Vagina (tissue), 2 donors: Measurements from ENCODE around the gene CERK. TPM values are rescaled to one million over a fixed set of nuclear protein-coding genes. Genes with fewer than 3 reads are reported as not detected.

ENCODE experiments used
- DNase-seq, 2 donors: peaks; one replicate each; pipeline ENCODE4 v3.0.0-alpha.2; 2017; ENCODE audit errors: extremely low spot score in 2 of 2
- H3K27ac ChIP-seq: fragments of 200-600 bp; sonication (generic); one replicate; pipeline ENCODE4 v1.5.1; 2019
- H3K27me3 ChIP-seq: fragments of 200-600 bp; sonication (generic); one replicate; pipeline ENCODE4 v1.5.1; 2019
- H3K36me3 ChIP-seq, 2 donors: fragments of 200-600 bp; sonication (generic); one replicate each; pipeline ENCODE4 v1.5.1; 2017 to 2019
- H3K4me1 ChIP-seq: fragments of 200-600 bp; sonication (generic); one replicate; pipeline ENCODE4 v1.5.1; 2019
- H3K4me3 ChIP-seq, 2 donors: fragments of 200-600 bp; sonication (generic); 1 replicate in 1 of 2; 2 replicates in 1 of 2; pipeline ENCODE4 v1.5.1; 2016 to 2019
- H3K9me3 ChIP-seq: fragments of 200-600 bp; sonication (generic); one replicate; pipeline ENCODE4 v1.5.1; 2019
- POLR2A ChIP-seq, 2 donors: fragments of 450-650 bp; IDR thresholded peaks; one replicate each; pipeline ENCODE4 v1.6.1; 2017; ENCODE audit warnings: antibody characterized with exemption in 2 of 2, mild to moderate bottlenecking in 2 of 2, moderate library complexity in 2 of 2
- POLR2AphosphoS5 ChIP-seq, 2 donors: sonication (generic); formaldehyde crosslinking; IDR thresholded peaks; one replicate each; pipeline ENCODE4 v1.9.0; 2017; ENCODE audit warnings: antibody characterized with exemption in 2 of 2, mild to moderate bottlenecking in 2 of 2, low read depth in 1 of 2; ENCODE audit not compliant: insufficient read depth in 1 of 2
- intact Hi-C: fragments of 100-400 bp; cut with DNase I; formaldehyde crosslinking; loops from one replicate; pipeline ENCODE4 v1.15.1; 2023
- total RNA-seq: library from RNA; depleted of rRNA; stranded (reverse); fragments of >200 nt; gene quantifications from one replicate; pipeline ENCODE4 v1.2.3, GENCODE V29; 2016
- TF ChIP-seq, protein P1 (sequence below), 3 experiments: fragments of 450-650 bp in 2 of 3; fragments of 200-600 bp in 1 of 3; sonication (generic) in 1 of 3; IDR thresholded peaks; one replicate each; pipeline ENCODE4 v1.5.1; 2017 to 2019; ENCODE audit warnings: antibody characterized with exemption in 3 of 3, mild to moderate bottlenecking in 2 of 3, moderate library complexity in 2 of 3

Gene CERK
- total RNA-seq, 1 donor from 2014 or later = 37.3 TPM

DNA sequence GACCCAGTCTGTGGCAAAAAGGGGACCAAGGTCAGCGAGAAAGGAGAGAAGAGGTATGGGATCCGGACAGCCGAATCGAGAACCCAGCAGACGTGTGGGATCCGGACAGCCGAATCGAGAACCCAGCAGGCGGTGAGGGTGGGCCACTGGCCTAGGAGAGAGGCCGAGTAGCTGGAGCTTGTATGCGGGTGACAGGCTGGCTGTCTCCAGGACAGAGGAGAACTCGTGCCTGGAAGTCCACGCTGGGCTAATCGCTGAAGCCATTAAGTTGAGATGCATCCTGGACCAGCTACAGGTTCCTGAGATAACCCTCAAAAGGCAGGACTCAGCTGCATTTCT is 6.0 kb downstream of the CERK start:
- no peak overlapping the region for H3K4me3 ChIP-seq
- H3K9me3 ChIP-seq = no peaks in the 10 kb centered on the region
- H3K27ac ChIP-seq = no peak overlapping the region
- no peaks in the 10 kb centered on the region for H3K27me3 ChIP-seq
- intact Hi-C loops = no loop called here
- H3K4me1 ChIP-seq = peaks cover 74% of the 10 kb centered on the region
- TF ChIP-seq POLR2AphosphoS5 (IDR thresholded peaks at IDR 0.05; ENCODE audit: insufficient read depth in 1 of 2, low read depth in 1 of 2) (no peak), POLR2A (IDR thresholded peaks at IDR 0.05) (no peak)
- TF ChIP-seq, protein P1, sequence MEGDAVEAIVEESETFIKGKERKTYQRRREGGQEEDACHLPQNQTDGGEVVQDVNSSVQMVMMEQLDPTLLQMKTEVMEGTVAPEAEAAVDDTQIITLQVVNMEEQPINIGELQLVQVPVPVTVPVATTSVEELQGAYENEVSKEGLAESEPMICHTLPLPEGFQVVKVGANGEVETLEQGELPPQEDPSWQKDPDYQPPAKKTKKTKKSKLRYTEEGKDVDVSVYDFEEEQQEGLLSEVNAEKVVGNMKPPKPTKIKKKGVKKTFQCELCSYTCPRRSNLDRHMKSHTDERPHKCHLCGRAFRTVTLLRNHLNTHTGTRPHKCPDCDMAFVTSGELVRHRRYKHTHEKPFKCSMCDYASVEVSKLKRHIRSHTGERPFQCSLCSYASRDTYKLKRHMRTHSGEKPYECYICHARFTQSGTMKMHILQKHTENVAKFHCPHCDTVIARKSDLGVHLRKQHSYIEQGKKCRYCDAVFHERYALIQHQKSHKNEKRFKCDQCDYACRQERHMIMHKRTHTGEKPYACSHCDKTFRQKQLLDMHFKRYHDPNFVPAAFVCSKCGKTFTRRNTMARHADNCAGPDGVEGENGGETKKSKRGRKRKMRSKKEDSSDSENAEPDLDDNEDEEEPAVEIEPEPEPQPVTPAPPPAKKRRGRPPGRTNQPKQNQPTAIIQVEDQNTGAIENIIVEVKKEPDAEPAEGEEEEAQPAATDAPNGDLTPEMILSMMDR (IDR thresholded peaks at IDR 0.05) = no peak
- H3K36me3 ChIP-seq = no peaks in the 10 kb centered on the region
- DNase-seq = peak in 1 of 2 donors; percentile 82

DNA sequence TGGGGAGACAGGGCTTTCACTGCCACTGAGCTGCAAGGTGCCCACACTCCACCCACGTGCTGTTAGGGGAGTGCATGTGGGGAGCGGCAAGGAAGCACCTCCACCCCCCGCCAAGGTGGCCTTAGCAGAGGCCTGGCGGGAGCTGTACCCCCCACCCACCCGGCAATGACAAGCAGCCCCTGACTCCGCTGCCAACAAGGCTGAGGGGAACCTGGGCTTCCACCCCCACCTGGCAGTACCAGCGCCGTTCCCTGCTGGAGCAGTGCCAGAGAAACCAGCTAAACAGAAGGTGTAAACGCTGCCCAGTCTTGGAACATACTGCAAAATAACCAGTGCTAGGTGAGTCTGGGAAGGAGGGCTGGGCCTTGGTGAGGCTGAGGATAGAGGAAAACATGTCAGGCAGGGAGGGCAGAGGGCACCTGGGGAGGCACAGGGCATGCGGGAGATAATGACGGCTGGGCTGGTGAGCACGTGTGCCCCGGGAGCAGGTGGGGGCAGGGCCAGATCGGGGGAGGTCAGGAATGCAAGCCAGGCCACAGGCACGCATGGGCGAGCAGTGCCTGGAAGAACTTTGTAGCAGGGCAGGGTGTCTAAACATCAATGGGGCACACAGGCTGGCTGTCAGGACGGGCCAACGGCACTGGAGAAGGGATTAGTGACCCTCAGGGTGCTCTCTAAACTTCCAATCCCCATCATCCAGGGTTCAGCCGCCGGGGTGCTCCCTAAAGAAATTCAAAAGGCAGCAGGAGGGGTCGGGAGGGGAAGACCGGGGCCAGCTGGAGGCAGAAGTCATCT is 6.6 kb downstream of the CERK start:
- Histone ChIP-seq H3K27ac (no peak overlapping the region), H3K9me3 (no peaks in the 10 kb centered on the region), H3K27me3 (no peaks in the 10 kb centered on the region), H3K4me1 (peaks cover 73% of the 10 kb centered on the region), H3K4me3 (no peak overlapping the region), H3K36me3 (no peaks in the 10 kb centered on the region)
- DNase-seq = no peak
- intact Hi-C loops = no loop called here
- TF ChIP-seq, protein P1 (IDR thresholded peaks at IDR 0.05) = no peak
- no peak for TF ChIP-seq POLR2AphosphoS5 (IDR thresholded peaks at IDR 0.05; ENCODE audit: insufficient read depth in 1 of 2, low read depth in 1 of 2)
- TF ChIP-seq POLR2A (IDR thresholded peaks at IDR 0.05) = no peak

DNA sequence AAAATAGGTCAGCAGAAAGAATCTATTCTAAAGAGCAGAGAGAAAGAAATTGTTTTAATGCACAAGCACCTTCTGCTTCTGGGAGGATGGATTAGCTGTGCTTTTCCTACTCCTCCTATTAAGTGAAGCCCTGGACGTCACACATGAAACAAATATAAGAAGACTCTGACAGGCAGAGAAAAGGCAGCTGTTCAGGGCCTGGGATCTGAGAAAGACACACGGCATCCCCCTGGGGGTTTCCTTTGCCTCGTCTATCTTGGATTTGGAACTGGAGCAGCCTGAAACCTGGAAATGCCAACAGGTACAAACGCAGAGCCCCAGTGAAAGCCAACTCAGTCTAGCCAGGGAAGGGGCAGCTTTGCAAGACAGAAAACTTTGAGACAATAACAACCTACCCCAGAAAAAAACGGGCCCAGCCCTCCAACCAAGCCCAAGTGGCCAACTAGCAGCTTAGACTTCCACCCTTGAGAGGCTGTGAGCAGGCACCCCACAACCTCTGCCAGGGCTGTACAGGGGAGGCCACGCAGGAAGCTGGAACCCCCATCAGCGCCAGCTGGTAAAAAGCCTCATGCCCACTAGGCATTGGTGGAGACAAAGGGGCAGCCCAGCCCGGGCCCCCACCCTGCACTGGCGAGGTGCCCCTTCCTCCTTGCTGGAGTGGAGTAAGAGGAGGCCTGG is 7.3 kb downstream of the CERK start:
- Histone ChIP-seq H3K4me1 (peaks cover 73% of the 10 kb centered on the region), H3K27ac (no peak overlapping the region), H3K4me3 (no peak overlapping the region), H3K9me3 (no peaks in the 10 kb centered on the region), H3K36me3 (no peaks in the 10 kb centered on the region), H3K27me3 (no peaks in the 10 kb centered on the region)
- intact Hi-C loops = no loop called here
- DNase-seq = no peak
- TF ChIP-seq, protein P1 (IDR thresholded peaks at IDR 0.05) = no peak
- TF ChIP-seq POLR2A (IDR thresholded peaks at IDR 0.05) (no peak), POLR2AphosphoS5 (IDR thresholded peaks at IDR 0.05; ENCODE audit: insufficient read depth in 1 of 2, low read depth in 1 of 2) (no peak)

DNA sequence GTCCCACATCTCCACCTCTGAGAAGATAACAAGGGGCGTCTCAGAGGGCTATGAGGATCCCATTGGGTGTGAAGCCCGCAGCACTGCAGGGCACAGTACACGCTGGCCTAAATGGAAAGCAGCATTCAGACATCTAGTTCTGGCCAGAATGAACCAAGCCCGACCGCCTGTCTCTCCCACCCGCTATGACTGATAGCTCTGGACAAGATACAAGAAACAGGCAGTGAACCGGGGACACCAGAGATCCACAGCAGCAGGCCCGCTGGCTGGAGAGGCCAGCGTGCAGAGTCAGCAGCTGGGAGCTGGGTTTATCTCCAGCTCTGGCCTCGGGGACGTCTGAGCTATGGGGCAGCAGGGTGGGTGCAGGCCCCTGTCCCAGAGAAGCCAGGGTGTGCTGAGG is 9.6 kb downstream of the CERK start:
- H3K36me3 ChIP-seq = no peaks in the 10 kb centered on the region
- H3K4me3 ChIP-seq = no peak overlapping the region
- H3K27me3 ChIP-seq = no peaks in the 10 kb centered on the region
- no peak for DNase-seq
- no peak overlapping the region for H3K27ac ChIP-seq
- intact Hi-C loops = no loop called here
- TF ChIP-seq, protein P1 (IDR thresholded peaks at IDR 0.05) = no peak
- no peak for TF ChIP-seq POLR2A (IDR thresholded peaks at IDR 0.05)
- no peak for TF ChIP-seq POLR2AphosphoS5 (IDR thresholded peaks at IDR 0.05; ENCODE audit: insufficient read depth in 1 of 2, low read depth in 1 of 2)
- H3K4me1 ChIP-seq = peaks cover 58% of the 10 kb centered on the region
- H3K9me3 ChIP-seq = no peaks in the 10 kb centered on the region
